ENCODE data around the gene HOXA9.

HOXA9 gene

GRCh38 chr7:27141137-27141922 lies 24.0 kb downstream of the HOXA9 start:
- DNase-seq: no peak

GRCh38 chr7:27140126-27140857 lies 25.0 kb downstream of the HOXA9 start:
- DNase-seq: no peak

DNA sequence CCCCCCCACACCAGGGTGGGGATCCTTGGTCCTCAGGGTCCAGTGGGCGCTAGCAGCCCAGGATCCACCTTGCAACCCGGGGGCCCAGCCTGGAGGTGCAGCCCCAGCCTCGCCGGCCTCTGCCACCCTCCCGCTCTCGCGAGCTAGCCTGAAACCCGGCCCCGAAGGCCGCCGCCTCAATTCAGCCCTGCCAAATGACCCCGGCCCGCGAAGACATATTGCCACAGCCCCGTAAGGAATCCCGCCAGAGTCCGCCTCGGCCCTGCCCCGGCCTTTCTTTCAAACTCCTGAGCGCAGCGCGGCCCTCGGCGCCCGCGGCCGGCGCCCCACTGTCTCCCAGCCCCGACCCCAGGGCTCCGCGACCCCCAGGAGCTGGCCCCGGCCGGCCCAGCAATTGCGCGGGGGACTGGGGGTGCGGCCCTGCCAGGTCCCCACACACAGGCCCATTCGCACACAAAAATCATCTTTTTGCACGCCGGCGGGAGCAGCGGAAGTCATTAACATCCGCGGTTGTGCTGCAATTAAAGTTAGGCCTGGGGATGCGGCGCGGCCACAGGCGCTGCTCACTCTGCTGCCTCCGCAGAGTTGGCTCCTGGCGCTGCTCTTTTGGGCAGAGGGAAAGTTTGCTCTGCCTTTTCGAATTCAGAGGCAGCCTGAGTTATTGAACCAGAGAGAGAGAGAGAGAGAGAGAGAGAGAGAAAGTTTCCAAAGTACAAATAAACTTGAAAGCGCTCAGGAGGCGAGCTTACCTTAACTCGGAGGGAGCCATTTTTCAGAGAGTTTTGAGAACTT lies 25.8 kb downstream of the HOXA9 start:
- no peak for DNase-seq

DNA sequence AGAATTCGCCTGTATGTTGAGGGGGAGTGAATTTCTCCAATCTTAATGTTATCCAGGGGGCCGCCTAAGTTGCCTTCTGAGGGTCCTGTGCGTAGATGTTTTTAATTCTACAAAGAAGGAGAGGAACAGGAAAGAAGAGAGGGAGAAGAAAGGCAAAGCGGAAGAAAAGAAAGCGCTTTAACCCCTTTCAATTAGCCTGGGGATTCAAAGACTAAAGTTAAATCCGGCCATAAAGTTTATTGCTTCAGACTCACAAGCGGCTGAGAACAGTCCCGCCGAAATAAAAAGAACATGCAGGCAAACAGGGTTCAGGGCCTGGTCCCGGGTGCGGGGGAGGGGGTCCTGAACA lies 26.4 kb downstream of the HOXA9 start:
- no peak for DNase-seq

- no peak for DNase-seq
Observed at GRCh38 chr7:27138472-27138871, 26.9 kb downstream of the HOXA9 start.

- DNase-seq: no peak
Observed at GRCh38 chr7:27137640-27138315, 27.6 kb downstream of the HOXA9 start.

DNA sequence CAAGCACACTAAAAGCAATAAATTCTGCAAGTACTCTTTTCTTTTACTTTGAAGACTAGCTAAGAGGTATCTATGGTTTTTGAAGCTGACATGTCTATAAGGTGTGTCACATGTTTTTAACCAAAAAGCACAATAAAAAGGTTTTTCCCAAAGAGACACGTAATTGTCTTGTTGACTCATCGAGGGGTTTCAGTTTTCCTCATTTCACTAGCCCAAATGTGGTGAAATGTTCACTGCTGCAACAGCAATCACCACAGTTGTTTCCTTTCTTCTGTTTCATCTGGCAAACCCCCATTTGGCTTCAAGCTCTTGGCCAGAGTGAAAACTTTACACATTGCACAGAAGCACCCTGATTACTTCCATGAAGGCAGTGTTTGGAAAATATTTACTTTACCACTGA lies 30.9 kb downstream of the HOXA9 start:
- DNase-seq: no peak

- no peak for DNase-seq
Observed at GRCh38 chr7:27133409-27134231, 31.7 kb downstream of the HOXA9 start.

DNA sequence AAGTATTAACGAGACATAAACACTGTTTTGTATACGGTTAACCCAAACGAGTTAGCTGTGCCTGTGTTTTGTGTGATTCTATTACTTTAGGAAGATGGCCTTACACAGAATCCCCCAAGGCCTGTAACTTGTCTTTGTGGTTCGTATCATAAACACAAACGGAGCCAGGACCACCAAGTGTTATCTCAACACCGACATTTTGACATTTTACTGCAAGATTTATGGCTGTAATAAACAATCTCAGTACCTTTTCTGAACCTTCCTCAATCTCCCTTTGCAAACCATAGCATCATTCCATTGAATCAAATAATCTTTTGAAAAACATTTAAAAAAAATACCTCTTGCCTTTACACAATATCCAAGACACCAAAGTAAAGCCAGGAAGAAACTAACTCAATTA lies 32.4 kb downstream of the HOXA9 start:
- no peak for DNase-seq

- no peak for DNase-seq
Observed at GRCh38 chr7:27132214-27132613, 33.1 kb downstream of the HOXA9 start.

DNA sequence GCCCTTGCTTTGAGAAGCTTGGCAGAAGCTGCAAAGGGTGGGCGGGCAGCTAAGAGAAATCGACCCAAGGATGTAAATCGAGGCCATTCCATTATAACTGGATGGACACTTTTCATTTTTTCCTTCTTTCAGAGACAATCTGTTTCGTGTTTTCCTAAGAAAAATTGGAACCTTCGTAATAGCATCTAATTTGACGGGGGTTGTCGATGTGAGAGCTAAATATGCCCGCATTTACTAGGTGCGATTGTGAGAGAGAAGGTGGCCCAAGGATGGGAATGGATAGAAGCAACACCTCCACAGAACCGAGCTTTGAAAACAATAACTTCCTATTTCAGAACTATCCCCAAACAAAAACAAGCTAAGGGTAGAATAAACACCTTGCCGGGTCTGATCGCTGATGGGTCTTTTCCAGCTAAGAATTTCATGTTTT lies 33.9 kb downstream of the HOXA9 start:
- DNase-seq: no peak

DNA sequence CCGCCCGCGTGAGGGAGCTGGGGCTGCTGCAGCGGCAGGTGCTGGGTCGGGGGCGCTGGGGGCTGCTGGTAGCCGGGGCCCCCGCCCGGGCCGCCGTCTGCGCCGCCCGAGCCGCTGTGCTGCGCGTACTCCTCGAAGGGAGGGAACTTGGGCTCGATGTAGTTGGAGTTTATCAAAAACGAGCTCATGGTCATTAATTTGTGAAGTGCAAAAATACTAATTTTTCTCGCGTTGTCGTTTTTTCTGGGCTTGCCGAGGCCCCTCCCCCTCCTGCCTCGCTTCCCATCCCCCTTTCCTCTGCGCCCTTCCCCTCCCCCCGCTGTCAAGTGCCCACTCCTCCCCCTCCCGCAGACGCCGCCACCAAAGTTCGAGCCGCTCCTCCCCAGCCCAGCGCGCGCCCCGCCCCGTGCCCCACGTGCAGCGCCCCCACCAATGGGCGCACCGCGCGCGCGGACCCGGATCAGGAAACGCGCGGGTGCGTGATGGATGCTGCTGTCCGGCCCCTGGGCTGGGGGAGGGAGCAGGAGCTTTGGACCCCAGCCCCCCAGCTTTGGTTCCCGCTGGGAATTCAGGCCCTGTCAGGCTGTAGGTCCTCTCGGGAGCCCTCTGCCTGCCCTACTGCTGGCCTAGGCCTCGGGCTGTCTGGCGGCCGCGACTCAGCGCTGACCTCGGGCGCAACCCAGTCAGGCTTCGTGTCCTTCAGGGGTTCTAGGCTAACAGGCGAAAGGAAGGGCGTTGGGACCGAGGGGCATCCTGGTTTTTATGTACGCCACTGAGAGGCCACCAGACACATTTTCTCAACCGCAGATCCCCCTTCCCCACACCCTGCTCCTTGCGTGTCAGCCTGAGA lies 34.6 kb downstream of the HOXA9 start, which contains the start of gene HOXA4:
Gene HOXA4, minus strand, starts transcription at position 218 of the 850 bp plus-strand sequence. Its CDS starts 24 bp downstream, at position 194.
- DNase-seq: no peak

GRCh38 chr7:27129729-27130539 lies 35.4 kb downstream of the HOXA9 start:
- DNase-seq: no peak

DNA sequence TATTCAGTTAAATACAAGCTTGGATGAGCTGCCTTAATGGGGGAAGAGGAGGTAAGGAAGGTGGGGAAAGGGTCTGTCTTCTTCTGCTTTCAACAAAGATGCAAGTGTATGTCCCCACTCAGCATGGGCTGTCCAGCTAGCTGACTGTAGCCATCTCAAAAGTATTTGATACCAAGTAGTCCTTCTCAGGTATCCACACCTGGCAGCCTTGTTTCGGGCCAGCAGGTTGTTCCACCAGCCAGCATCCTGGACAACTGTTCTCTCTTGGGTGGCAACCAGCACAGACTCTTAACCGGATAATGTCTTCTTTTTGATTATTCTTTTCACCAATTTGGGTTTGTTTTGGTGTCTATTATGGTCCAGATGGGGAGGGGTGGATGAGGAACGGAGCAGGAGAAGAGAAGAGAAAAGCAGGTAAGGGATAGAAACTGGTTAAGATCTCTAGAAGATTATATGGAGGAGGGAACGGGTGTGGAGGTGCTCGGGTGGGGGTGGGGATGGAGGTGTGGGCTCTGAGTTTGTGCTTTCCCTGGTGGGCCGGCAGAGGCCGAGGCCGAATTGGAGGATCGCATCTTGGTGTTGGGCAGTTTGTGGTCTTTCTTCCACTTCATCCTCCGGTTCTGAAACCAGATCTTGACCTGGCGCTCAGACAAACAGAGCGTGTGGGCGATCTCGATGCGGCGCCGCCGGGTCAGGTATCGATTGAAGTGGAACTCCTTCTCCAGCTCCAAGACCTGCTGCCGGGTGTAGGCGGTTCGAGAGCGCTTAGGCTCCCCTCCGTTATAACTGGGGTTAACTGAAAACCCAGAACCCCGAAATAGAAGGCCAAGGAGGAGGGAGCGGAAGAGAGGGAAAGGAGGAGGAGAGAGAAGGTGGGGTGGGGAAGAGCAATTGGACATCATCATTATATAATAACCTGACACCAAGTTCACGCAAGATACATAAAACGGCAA lies 36.3 kb downstream of the HOXA9 start:
- DNase-seq: no peak

DNA sequence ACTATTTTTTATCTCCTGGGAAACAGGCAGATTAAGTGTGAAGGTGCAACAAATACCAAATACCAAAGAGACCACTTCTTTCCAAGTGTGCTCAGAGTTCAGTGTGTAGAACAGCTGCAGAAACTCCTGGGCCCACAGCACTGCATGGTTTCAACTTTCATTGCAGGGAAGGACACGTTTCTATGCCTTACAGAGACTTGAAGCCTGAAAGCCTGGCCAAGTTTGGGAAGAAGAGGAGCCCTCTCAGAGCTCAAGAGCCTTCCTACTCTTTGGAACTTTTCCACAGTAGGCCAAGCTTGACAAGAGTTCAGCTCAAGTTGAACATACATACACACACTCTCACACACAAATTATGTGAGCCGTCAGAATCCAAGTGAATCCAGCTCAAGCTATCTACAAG lies 37.3 kb downstream of the HOXA9 start:
- DNase-seq: no peak

GRCh38 chr7:27126596-27127327 lies 38.6 kb downstream of the HOXA9 start:
- DNase-seq: no peak

GRCh38 chr7:27125986-27126394 lies 39.3 kb downstream of the HOXA9 start:
- no peak for DNase-seq

Measured in SHP77 (cell line).